H4 (cell line): ENCODE results near the gene LIPC. TPM values are rescaled to one million over a fixed set of nuclear protein-coding genes. Genes with fewer than 3 reads are reported as not detected.

Experiments used
- DNase-seq: peaks from one replicate; pipeline ENCODE4 v3.0.0-alpha.2; 2015; ENCODE audit warnings: low spot score
- total RNA-seq: library from RNA; depleted of rRNA; stranded (reverse); fragments of >200 nt; shearing (Covaris generic); gene quantifications from 2 replicates; pipeline ENCODE4 v1.2.3, GENCODE V29; 2014

The LIPC gene
- total RNA-seq, 1 experiment from 2014 or later = 0.43 TPM

- no peak for DNase-seq
Measured at GRCh38 chr15:58406811-58407210, 25.0 kb upstream of the LIPC start.

- no peak for DNase-seq
Measured at GRCh38 chr15:58407236-58407775, 24.5 kb upstream of the LIPC start.

GRCh38 chr15:58407778-58408177, 24.0 kb upstream of the LIPC start:
- no peak for DNase-seq

GRCh38 chr15:58409861-58410260, 21.9 kb upstream of the LIPC start:
- DNase-seq = no peak

GRCh38 chr15:58410353-58410752, 21.4 kb upstream of the LIPC start:
- peak; percentile 36 for DNase-seq

GRCh38 chr15:58413253-58413652, 18.5 kb upstream of the LIPC start:
- no peak for DNase-seq

GRCh38 chr15:58415636-58416035, 16.2 kb upstream of the LIPC start:
- no peak for DNase-seq

- DNase-seq = no peak
Measured at GRCh38 chr15:58416963-58417362, 14.8 kb upstream of the LIPC start.

- no peak for DNase-seq
Measured at GRCh38 chr15:58418135-58418534, 13.7 kb upstream of the LIPC start.

- no peak for DNase-seq
Measured at GRCh38 chr15:58419803-58420524, 11.8 kb upstream of the LIPC start.

GRCh38 chr15:58420579-58421043, 11.2 kb upstream of the LIPC start:
- no peak for DNase-seq

- no peak for DNase-seq
Measured at GRCh38 chr15:58423205-58423604, 8.6 kb upstream of the LIPC start.

GRCh38 chr15:58423831-58424608, 7.8 kb upstream of the LIPC start:
- DNase-seq = no peak

GRCh38 chr15:58424722-58425121, 7.1 kb upstream of the LIPC start:
- DNase-seq = no peak

- DNase-seq = no peak
Measured at GRCh38 chr15:58425185-58425584, 6.6 kb upstream of the LIPC start.

- DNase-seq = no peak
Measured at GRCh38 chr15:58425834-58426233, 6.0 kb upstream of the LIPC start.

GRCh38 chr15:58426501-58426900, 5.3 kb upstream of the LIPC start:
- no peak for DNase-seq

GRCh38 chr15:58427987-58428386, 3.8 kb upstream of the LIPC start:
- DNase-seq = no peak

- no peak for DNase-seq
Measured at GRCh38 chr15:58430224-58430787, 1.5 kb upstream of the LIPC start.

- DNase-seq = no peak
Measured at GRCh38 chr15:58432401-58432800, 610 bp downstream of the LIPC start.

- no peak for DNase-seq
Measured at GRCh38 chr15:58433597-58434333, 2.0 kb downstream of the LIPC start.

- DNase-seq = no peak
Measured at GRCh38 chr15:58434334-58434875, 2.6 kb downstream of the LIPC start.
